Fibroblast of mammary gland (primary cell): Measurements from ENCODE around the gene LMBR1.
"Not testable (repeated sequence)": the region's sequence is repeated elsewhere in the genome, so short reads cannot be mapped to it uniquely, and the experiment has no call there.

ENCODE experiments used
- DNase-seq: peaks from one replicate; pipeline ENCODE4 v3.0.0-alpha.2; 2010; ENCODE audit warnings: low read depth
- H3K4me3 ChIP-seq: 2 replicates; pipeline ENCODE4 v1.5.1; 2011; ENCODE audit warnings: low read depth, mild to moderate bottlenecking, low read length, moderate library complexity; ENCODE audit not compliant: control insufficient read depth
- TF ChIP-seq, protein P1 (sequence below): conservative IDR thresholded peaks from 2 replicates; pipeline ENCODE4 v1.5.1; 2011; ENCODE audit warnings: low read depth, low read length, inconsistent platforms; ENCODE audit not compliant: control insufficient read depth, insufficient read depth

The LMBR1 gene

DNA sequence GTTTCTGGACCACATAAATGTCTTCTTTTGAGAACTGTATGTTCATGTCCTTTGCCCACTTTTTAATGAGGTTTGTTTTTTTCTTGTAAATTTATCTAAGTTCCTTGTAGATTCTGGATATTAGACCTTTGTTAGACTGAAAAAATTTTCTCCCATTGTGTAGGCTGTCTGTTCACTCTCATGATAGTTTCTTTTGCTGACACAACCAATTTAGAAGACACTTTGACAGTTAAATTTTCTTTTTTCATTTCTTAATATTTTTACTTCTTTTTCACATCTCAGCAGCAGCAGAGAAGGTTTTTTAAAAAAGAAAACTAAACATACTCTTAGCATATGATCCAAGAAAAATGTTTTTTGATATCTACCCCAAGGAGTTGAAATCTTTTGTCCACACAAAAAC, 190.6 kb downstream of the LMBR1 start:
- no peak for DNase-seq
- TF ChIP-seq, protein P1, sequence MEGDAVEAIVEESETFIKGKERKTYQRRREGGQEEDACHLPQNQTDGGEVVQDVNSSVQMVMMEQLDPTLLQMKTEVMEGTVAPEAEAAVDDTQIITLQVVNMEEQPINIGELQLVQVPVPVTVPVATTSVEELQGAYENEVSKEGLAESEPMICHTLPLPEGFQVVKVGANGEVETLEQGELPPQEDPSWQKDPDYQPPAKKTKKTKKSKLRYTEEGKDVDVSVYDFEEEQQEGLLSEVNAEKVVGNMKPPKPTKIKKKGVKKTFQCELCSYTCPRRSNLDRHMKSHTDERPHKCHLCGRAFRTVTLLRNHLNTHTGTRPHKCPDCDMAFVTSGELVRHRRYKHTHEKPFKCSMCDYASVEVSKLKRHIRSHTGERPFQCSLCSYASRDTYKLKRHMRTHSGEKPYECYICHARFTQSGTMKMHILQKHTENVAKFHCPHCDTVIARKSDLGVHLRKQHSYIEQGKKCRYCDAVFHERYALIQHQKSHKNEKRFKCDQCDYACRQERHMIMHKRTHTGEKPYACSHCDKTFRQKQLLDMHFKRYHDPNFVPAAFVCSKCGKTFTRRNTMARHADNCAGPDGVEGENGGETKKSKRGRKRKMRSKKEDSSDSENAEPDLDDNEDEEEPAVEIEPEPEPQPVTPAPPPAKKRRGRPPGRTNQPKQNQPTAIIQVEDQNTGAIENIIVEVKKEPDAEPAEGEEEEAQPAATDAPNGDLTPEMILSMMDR: no peak
- H3K4me3 ChIP-seq: no peak overlapping the region

- H3K4me3 ChIP-seq, DNase-seq: not testable (repeated sequence)
Observed at GRCh38 chr7:156701787-156702186, 191.2 kb downstream of the LMBR1 start.

GRCh38 chr7:156698512-156698911, 194.5 kb downstream of the LMBR1 start:
- not testable (repeated sequence) for H3K4me3 ChIP-seq

GRCh38 chr7:156697283-156697682, 195.7 kb downstream of the LMBR1 start:
- not testable (repeated sequence) for H3K4me3 ChIP-seq, DNase-seq

More at GRCh38 chr7:156698512-156698911, 194.5 kb downstream of the LMBR1 start:
- DNase-seq: not testable (repeated sequence)

DNA sequence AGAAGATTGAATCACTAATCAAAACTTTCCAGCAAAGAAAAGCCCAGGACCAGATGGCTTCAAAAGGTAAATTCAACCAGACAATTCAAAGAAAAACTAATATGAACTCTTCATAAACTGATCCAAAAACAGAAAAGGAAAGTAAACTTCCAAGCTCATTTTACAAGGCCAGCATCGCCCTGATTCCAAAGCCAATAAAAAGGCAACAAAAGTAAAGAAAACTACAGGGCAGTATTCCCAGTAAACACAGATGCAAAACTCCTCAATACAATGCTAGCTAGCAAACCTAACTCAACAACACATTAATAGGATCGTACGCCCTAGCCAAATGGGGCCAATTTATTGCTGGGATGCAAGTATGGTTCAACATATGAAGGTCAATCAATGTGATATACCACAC, 199.4 kb downstream of the LMBR1 start:
- no peak for DNase-seq
- TF ChIP-seq, protein P1: no peak
- no peak overlapping the region for H3K4me3 ChIP-seq

DNA sequence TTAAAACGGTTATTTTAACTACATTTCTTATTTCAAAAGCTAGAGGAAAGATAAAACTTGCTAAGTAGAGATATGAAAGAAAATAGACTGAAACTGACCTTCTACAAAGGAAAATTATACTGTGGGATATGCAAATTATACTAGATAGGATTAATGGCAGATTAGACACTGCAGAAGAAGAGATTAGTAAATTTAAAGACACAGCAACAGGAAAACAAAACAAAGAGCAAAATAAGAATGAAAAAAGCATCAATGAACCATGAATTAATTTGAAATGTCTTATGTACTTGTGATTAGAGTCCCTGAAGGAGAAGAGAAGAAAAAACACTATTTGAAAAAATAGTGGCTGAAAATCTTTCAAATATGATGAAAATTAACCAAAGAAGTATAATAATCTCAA, 200.1 kb downstream of the LMBR1 start:
- DNase-seq: no peak
- TF ChIP-seq, protein P1: no peak
- no peak overlapping the region for H3K4me3 ChIP-seq

DNA sequence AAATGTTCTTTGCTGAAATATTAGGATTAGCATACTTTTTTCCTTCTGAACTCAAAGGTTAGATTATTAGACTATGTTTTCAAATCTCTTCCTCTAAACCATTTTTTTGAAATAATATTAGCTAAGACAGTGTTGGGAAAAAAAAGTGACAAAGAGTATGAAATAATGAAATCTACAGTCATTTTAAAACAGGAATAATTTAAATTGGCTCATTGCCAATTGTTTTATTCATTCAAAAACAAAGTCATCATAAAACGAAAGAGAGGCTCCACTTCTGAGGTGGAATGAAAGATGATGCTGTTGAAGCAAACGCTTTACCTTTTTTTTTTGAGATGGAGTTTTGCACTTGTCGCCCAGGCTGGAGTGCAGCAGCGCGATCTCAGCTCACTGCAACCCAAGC, 201.2 kb downstream of the LMBR1 start:
- TF ChIP-seq, protein P1: no peak

GRCh38 chr7:156684661-156685060, 208.3 kb downstream of the LMBR1 start:
- no peak overlapping the region for H3K4me3 ChIP-seq
- no peak for DNase-seq
- TF ChIP-seq, protein P1: no peak

More for the DNA sequence above, 201.2 kb downstream of the LMBR1 start:
- no peak for DNase-seq
- no peak overlapping the region for H3K4me3 ChIP-seq
